DOHH2 (cell line): ENCODE results near the gene MYBL2.
"Not testable (repeated sequence)": the region's sequence is repeated elsewhere in the genome, so short reads cannot be mapped to it uniquely, and the experiment has no call there.

Experiments used
- H3F3A ChIP-seq: fragments of 200-600 bp; sonication (generic), shearing (Covaris generic); 2 replicates; pipeline ENCODE4 v1.6.0; 2016; ENCODE audit warnings: antibody characterized with exemption, mild to moderate bottlenecking; ENCODE audit not compliant: control insufficient read depth, insufficient read depth
- H3K27ac ChIP-seq: fragments of 200-600 bp; sonication (generic); 2 replicates; pipeline ENCODE4 v1.5.1; 2014; ENCODE audit warnings: low read depth, mild to moderate bottlenecking, low read length, moderate library complexity
- H3K27me3 ChIP-seq: fragments of 200-600 bp; sonication (generic); 2 replicates; pipeline ENCODE4 v1.6.1; 2014; ENCODE audit warnings: mild to moderate bottlenecking, low read length, mixed read lengths; ENCODE audit not compliant: control insufficient read depth
- H3K36me3 ChIP-seq: fragments of 200-600 bp; sonication (generic); 2 replicates; pipeline ENCODE4 v1.6.1; 2014; ENCODE audit warnings: mild to moderate bottlenecking, low read length, moderate library complexity, mixed read lengths; ENCODE audit not compliant: control insufficient read depth
- H3K4me1 ChIP-seq: fragments of 200-600 bp; sonication (generic); 2 replicates; pipeline ENCODE4 v1.6.1; 2014; ENCODE audit warnings: mild to moderate bottlenecking, low read length, mixed read lengths; ENCODE audit not compliant: control insufficient read depth
- H3K4me2 ChIP-seq: fragments of 200-600 bp; sonication (generic); 2 replicates; pipeline ENCODE4 v1.6.0; 2014; ENCODE audit warnings: mild to moderate bottlenecking, low read length, moderate library complexity
- H3K4me3 ChIP-seq: fragments of 200-600 bp; sonication (generic); 2 replicates; pipeline ENCODE4 v1.5.1; 2014; ENCODE audit warnings: mild to moderate bottlenecking, low read length, mixed read lengths
- H3K79me2 ChIP-seq: fragments of 200-600 bp; sonication (generic); 2 replicates; pipeline ENCODE4 v1.6.1; 2014; ENCODE audit warnings: mild to moderate bottlenecking, low read length, mixed read lengths; ENCODE audit not compliant: control insufficient read depth
- H3K9me2 ChIP-seq: fragments of 200-600 bp; sonication (generic); replicated peaks from 2 replicates; pipeline ENCODE4 v1.6.1; 2014; ENCODE audit warnings: mild to moderate bottlenecking, low read length, mixed read lengths; ENCODE audit not compliant: control insufficient read depth
- H3K9me3 ChIP-seq: fragments of 200-600 bp; sonication (generic); 2 replicates; pipeline ENCODE4 v1.6.1; 2014; ENCODE audit warnings: antibody characterized with exemption, low read length, mixed read lengths; ENCODE audit not compliant: control insufficient read depth, insufficient read depth
- H4K20me1 ChIP-seq: fragments of 200-600 bp; sonication (generic); 2 replicates; pipeline ENCODE4 v1.6.0; 2014; ENCODE audit warnings: low read depth, mild to moderate bottlenecking, antibody characterized with exemption, low read length, moderate library complexity; ENCODE audit not compliant: control insufficient read depth, insufficient read depth
- CTCF ChIP-seq: fragments of 200-600 bp; sonication (generic); IDR thresholded peaks from one replicate; pipeline ENCODE4 v1.5.1; 2014; ENCODE audit warnings: antibody characterized with exemption, mild to moderate bottlenecking, low read depth, low read length; ENCODE audit not compliant: poor library complexity, severe bottlenecking
- EZH2phosphoT487 ChIP-seq: fragments of 200-600 bp; sonication (generic); IDR thresholded peaks from 2 replicates; pipeline ENCODE4 v1.6.1; 2017; ENCODE audit warnings: borderline replicate concordance, mild to moderate bottlenecking, antibody characterized with exemption, low read length, moderate library complexity, mixed read lengths

MYBL2 gene

GRCh38 chr20:43642548-43642947, 24.4 kb upstream of the MYBL2 start:
- H4K20me1 ChIP-seq = no peaks in the 10 kb centered on the region
- H3K4me1 ChIP-seq = no peaks in the 10 kb centered on the region
- no peaks in the 10 kb centered on the region for H3F3A ChIP-seq
- no peaks in the 10 kb centered on the region for H3K9me3 ChIP-seq
- H3K36me3 ChIP-seq = peaks cover 17% of the 10 kb centered on the region; the same call in 1 of the 2 replicates
- H3K9me2 ChIP-seq = no peaks in the 10 kb centered on the region
- no peak overlapping the region for H3K4me3 ChIP-seq
- H3K4me2 ChIP-seq = no peak overlapping the region
- H3K27me3 ChIP-seq = no peaks in the 10 kb centered on the region
- H3K27ac ChIP-seq = no peak overlapping the region
- TF ChIP-seq EZH2phosphoT487 (no peak), CTCF (no peak)
- H3K79me2 ChIP-seq = no peaks in the 10 kb centered on the region

GRCh38 chr20:43650997-43651525, 15.9 kb upstream of the MYBL2 start:
- Histone ChIP-seq H3K27me3 (no peaks in the 10 kb centered on the region), H3K4me3 (no peak overlapping the region), H3K9me2 (no peaks in the 10 kb centered on the region), H3F3A (no peaks in the 10 kb centered on the region), H3K79me2 (no peaks in the 10 kb centered on the region), H3K27ac (no peak overlapping the region), H3K4me2 (no peak overlapping the region), H3K9me3 (no peaks in the 10 kb centered on the region), H3K4me1 (peaks cover 3% of the 10 kb centered on the region), H4K20me1 (no peaks in the 10 kb centered on the region), H3K36me3 (peaks cover 3% of the 10 kb centered on the region; the same call in 1 of the 2 replicates)
- TF ChIP-seq CTCF (no peak), EZH2phosphoT487 (no peak)

- H3K27me3 ChIP-seq, H3K79me2 ChIP-seq, H4K20me1 ChIP-seq, H3F3A ChIP-seq, H3K36me3 ChIP-seq, H3K9me2 ChIP-seq, H3K4me3 ChIP-seq, H3K9me3 ChIP-seq, H3K4me2 ChIP-seq, H3K4me1 ChIP-seq, H3K27ac ChIP-seq: not testable (repeated sequence)
These were observed 15.2 kb upstream of the MYBL2 start for GRCh38 chr20:43651650-43652184.

- Histone ChIP-seq H3K27ac (no peak overlapping the region), H3K79me2 (peaks cover 14% of the 10 kb centered on the region), H3K36me3 (no peaks in the 10 kb centered on the region), H3F3A (no peaks in the 10 kb centered on the region), H4K20me1 (no peaks in the 10 kb centered on the region), H3K9me2 (no peaks in the 10 kb centered on the region), H3K4me3 (no peak overlapping the region), H3K9me3 (no peaks in the 10 kb centered on the region), H3K4me1 (peaks cover 21% of the 10 kb centered on the region), H3K4me2 (no peak overlapping the region), H3K27me3 (no peaks in the 10 kb centered on the region)
- TF ChIP-seq EZH2phosphoT487 (no peak), CTCF (no peak)
These were observed 12.9 kb upstream of the MYBL2 start for GRCh38 chr20:43653966-43654365.

GRCh38 chr20:43655176-43655575, 11.7 kb upstream of the MYBL2 start:
- not testable (repeated sequence) for H3K36me3 ChIP-seq

More at GRCh38 chr20:43655176-43655575, 11.7 kb upstream of the MYBL2 start:
- H3K9me3 ChIP-seq, H3K27ac ChIP-seq, H4K20me1 ChIP-seq, H3F3A ChIP-seq, H3K27me3 ChIP-seq, H3K4me2 ChIP-seq, H3K9me2 ChIP-seq, H3K4me3 ChIP-seq: not testable (repeated sequence)
- peaks cover 14% of the 10 kb centered on the region for H3K79me2 ChIP-seq
- H3K4me1 ChIP-seq = peaks cover 21% of the 10 kb centered on the region
